GM12875 (cell line): ENCODE results near the gene CCNC.

Experiments
- H3K4me3 ChIP-seq: one replicate; pipeline ENCODE4 v1.5.1; 2011; ENCODE audit warnings: low read depth, low read length, control low read depth
- CTCF ChIP-seq: IDR thresholded peaks from 2 replicates; pipeline ENCODE4 v1.5.1; 2011; ENCODE audit warnings: low read depth, mild to moderate bottlenecking, control low read depth, inconsistent platforms, low read length, moderate library complexity, borderline replicate concordance; ENCODE audit not compliant: insufficient read depth

CCNC gene

GRCh38 chr6:99501762-99502161, 66.7 kb downstream of the CCNC start:
- H3K4me3 ChIP-seq, result no peak overlapping the region
- no peak for TF ChIP-seq CTCF

GRCh38 chr6:99498421-99498820, 70.0 kb downstream of the CCNC start:
- no peak for TF ChIP-seq CTCF
- no peak overlapping the region for H3K4me3 ChIP-seq

GRCh38 chr6:99495466-99495865, 73.0 kb downstream of the CCNC start:
- no peak for TF ChIP-seq CTCF
- H3K4me3 ChIP-seq, result no peak overlapping the region
